ENCODE measurements around the gene SVOPL. TPM values are rescaled to one million over a fixed set of nuclear protein-coding genes. Genes with fewer than 3 reads are reported as not detected.

Gene SVOPL
- polyA plus RNA-seq, 3 donors = not detected

DNA sequence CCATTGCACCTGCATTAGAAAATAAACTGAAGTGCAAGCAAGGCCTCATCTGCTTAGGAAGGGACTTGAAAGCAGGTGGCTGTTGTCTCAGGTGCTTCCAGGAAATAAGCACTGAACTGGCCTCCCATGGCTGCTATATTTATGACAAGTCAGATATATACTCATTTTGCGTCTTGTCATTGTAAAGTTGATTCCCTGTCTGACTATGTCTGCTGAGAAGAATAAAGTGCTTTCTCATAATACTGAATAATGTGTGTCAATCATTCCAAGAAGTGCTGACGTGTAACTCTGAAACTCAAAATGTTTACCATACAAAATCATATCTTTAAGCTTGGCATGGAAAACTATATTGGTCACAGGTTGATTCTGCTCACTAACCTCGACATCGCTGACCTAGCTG is 44.9 kb upstream of the SVOPL start:
- H4K20me1 ChIP-seq (ENCODE audit: insufficient read depth, low read length) = no peaks in the 10 kb centered on the region
- no peaks in the 10 kb centered on the region for H3K27me3 ChIP-seq (ENCODE audit: control insufficient read depth in 2 of 2, insufficient read depth in 2 of 2, low read length in 2 of 2)
- Mint-ChIP-seq H3K36me3 (no peaks in the 10 kb centered on the region), H3K27me3 (ENCODE audit: low read depth in 3 of 3) (peaks cover 0 to 7% (median 4%) of the 10 kb centered on the region in 3 donors), H3K27ac (no peak overlapping the region), H3K9me3 (no peaks in the 10 kb centered on the region), H3K4me1 (no peaks in the 10 kb centered on the region), H3K4me3 (no peak overlapping the region)
- H2AFZ ChIP-seq (ENCODE audit: insufficient read depth, low read depth, low read length, poor library complexity, severe bottlenecking) = no peak overlapping the region
- DNase-seq = no peak
- no peak overlapping the region for H3K4me2 ChIP-seq (replicated peaks; ENCODE audit: extremely low read depth, low read length, poor library complexity, severe bottlenecking)
- no peaks in the 10 kb centered on the region for H3K4me1 ChIP-seq (ENCODE audit: control insufficient read depth in 1 of 2, insufficient read depth in 2 of 2, low read length in 2 of 2)
- H3K9me3 ChIP-seq (replicated peaks in 1 of 2; ENCODE audit: control insufficient read depth in 1 of 2, insufficient read depth in 1 of 2, low read length in 2 of 2) = no peaks in the 10 kb centered on the region
- H3K36me3 ChIP-seq (replicated peaks in 1 of 2; ENCODE audit: control insufficient read depth in 1 of 2, insufficient read depth in 2 of 2, low read length in 2 of 2) = no peaks in the 10 kb centered on the region
- H3K79me2 ChIP-seq (ENCODE audit: insufficient read depth, low read length) = no peaks in the 10 kb centered on the region
- intact Hi-C loops (cut with micrococcal nuclease) = no loop called here
- H3K9ac ChIP-seq (ENCODE audit: insufficient read depth, low read length, poor library complexity, severe bottlenecking) = no peak overlapping the region
- H3K27ac ChIP-seq (ENCODE audit: low read depth in 1 of 2, low read length in 2 of 2) = no peak overlapping the region
- H3K4me3 ChIP-seq (replicated peaks in 1 of 3; ENCODE audit: low read depth in 2 of 3, low read length in 3 of 3) = no peak overlapping the region
- TF ChIP-seq, protein P1, sequence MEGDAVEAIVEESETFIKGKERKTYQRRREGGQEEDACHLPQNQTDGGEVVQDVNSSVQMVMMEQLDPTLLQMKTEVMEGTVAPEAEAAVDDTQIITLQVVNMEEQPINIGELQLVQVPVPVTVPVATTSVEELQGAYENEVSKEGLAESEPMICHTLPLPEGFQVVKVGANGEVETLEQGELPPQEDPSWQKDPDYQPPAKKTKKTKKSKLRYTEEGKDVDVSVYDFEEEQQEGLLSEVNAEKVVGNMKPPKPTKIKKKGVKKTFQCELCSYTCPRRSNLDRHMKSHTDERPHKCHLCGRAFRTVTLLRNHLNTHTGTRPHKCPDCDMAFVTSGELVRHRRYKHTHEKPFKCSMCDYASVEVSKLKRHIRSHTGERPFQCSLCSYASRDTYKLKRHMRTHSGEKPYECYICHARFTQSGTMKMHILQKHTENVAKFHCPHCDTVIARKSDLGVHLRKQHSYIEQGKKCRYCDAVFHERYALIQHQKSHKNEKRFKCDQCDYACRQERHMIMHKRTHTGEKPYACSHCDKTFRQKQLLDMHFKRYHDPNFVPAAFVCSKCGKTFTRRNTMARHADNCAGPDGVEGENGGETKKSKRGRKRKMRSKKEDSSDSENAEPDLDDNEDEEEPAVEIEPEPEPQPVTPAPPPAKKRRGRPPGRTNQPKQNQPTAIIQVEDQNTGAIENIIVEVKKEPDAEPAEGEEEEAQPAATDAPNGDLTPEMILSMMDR (IDR thresholded peaks at IDR 0.05) = no peak
- WGBS (ENCODE audit: insufficient coverage) = no CpG with 5 or more reads among the region's 4 CpGs

DNA sequence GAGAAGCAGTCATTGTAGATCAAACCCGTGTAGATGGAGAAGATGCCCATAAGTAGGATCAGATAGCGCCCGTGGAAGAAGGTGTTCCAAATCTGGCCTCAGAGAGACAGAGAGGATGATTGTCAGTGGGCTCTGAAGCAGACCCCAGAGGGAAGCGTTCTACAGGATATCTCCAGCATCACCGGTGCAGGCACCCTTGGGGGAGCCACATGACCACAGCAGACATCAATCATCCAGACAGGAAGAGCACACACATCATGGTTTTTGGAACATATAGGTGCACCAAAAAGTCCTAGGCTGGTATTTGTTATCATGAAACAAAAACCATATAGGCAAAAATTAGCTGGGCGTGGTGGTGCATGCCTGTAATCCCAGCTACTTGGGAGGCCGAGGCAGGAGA is 44.0 kb upstream of the SVOPL start:
- Histone ChIP-seq H4K20me1 (ENCODE audit: insufficient read depth, low read length) (no peaks in the 10 kb centered on the region), H3K4me3 (replicated peaks in 1 of 3; ENCODE audit: low read depth in 2 of 3, low read length in 3 of 3) (no peak overlapping the region), H3K9me3 (replicated peaks in 1 of 2; ENCODE audit: control insufficient read depth in 1 of 2, insufficient read depth in 1 of 2, low read length in 2 of 2) (no peaks in the 10 kb centered on the region), H2AFZ (ENCODE audit: insufficient read depth, low read depth, low read length, poor library complexity, severe bottlenecking) (no peak overlapping the region), H3K4me1 (ENCODE audit: control insufficient read depth in 1 of 2, insufficient read depth in 2 of 2, low read length in 2 of 2) (no peaks in the 10 kb centered on the region), H3K4me2 (replicated peaks; ENCODE audit: extremely low read depth, low read length, poor library complexity, severe bottlenecking) (no peak overlapping the region), H3K27ac (ENCODE audit: low read depth in 1 of 2, low read length in 2 of 2) (no peak overlapping the region), H3K9ac (ENCODE audit: insufficient read depth, low read length, poor library complexity, severe bottlenecking) (no peak overlapping the region), H3K79me2 (ENCODE audit: insufficient read depth, low read length) (no peaks in the 10 kb centered on the region), H3K27me3 (ENCODE audit: control insufficient read depth in 2 of 2, insufficient read depth in 2 of 2, low read length in 2 of 2) (no peaks in the 10 kb centered on the region), H3K36me3 (replicated peaks in 1 of 2; ENCODE audit: control insufficient read depth in 1 of 2, insufficient read depth in 2 of 2, low read length in 2 of 2) (no peaks in the 10 kb centered on the region)
- TF ChIP-seq, protein P1 (IDR thresholded peaks at IDR 0.05) = no peak
- 83% methylated on average over 2 of the region's 7 CpGs for WGBS (ENCODE audit: insufficient coverage)
- Mint-ChIP-seq H3K4me1 (no peaks in the 10 kb centered on the region), H3K27me3 (ENCODE audit: low read depth in 3 of 3) (peaks cover under 1 to 7% (median 4%) of the 10 kb centered on the region in 3 donors), H3K9me3 (no peaks in the 10 kb centered on the region), H3K4me3 (no peak overlapping the region), H3K27ac (no peak overlapping the region), H3K36me3 (no peaks in the 10 kb centered on the region)
- intact Hi-C loops (cut with micrococcal nuclease) = no loop called here
- no peak for DNase-seq

Measured in CD14-positive monocyte (primary cell).